Nephron progenitor cell (in vitro differentiated cells): ENCODE data around the gene POC1B.
A peak's percentile ranks its signal among the peaks of the same experiment; 100 is the strongest.

Experiments
- DNase-seq: peaks from one replicate; pipeline ENCODE4 v3.0.0; 2021
- H3K27ac Mint-ChIP-seq: 2 replicates; pipeline ENCODE4 v1.8.0; 2021; ENCODE audit warnings: mild to moderate bottlenecking, moderate library complexity, mixed read lengths
- H3K27me3 Mint-ChIP-seq: 2 replicates; pipeline ENCODE4 v1.8.0; 2021; ENCODE audit warnings: mild to moderate bottlenecking, low read depth, mixed read lengths; ENCODE audit not compliant: poor library complexity
- H3K36me3 Mint-ChIP-seq: 2 replicates; pipeline ENCODE4 v1.8.0; 2021; ENCODE audit warnings: low read depth, mixed read lengths
- H3K4me1 Mint-ChIP-seq: 2 replicates; pipeline ENCODE4 v1.8.0; 2021; ENCODE audit warnings: mixed read lengths
- H3K4me3 Mint-ChIP-seq: 2 replicates; pipeline ENCODE4 v1.8.0; 2021; ENCODE audit warnings: mild to moderate bottlenecking, moderate library complexity, mixed read lengths
- H3K9me3 Mint-ChIP-seq: 2 replicates; pipeline ENCODE4 v1.8.0; 2021; ENCODE audit warnings: mild to moderate bottlenecking, moderate library complexity, mixed read lengths
- TF ChIP-seq, protein P1 (sequence below): fragments of 200-600 bp; sonication (generic); IDR thresholded peaks from 2 replicates; pipeline ENCODE4 v1.5.0; 2021; ENCODE audit warnings: antibody characterized with exemption

POC1B gene

DNA sequence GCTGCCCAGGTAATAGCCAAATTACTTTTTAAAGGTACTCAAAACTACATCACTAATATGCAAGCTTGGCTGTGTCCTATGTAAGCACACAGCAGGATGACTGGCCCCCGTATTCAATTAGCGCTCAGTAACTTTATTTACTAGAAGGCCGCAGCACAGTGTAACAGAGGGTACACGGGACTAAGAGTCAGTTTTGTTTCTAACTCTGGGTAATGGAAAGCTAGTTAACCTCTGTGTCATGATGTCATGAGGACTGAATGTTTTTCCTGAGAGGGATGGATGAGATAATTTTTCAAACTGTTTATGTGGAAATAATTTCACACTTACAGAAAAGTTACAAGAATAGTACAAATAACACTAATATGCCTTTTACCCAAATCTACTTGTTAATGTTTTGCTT is 28.4 kb downstream of the POC1B start:
- H3K4me3 Mint-ChIP-seq: no peak overlapping the region
- H3K9me3 Mint-ChIP-seq: peaks cover 6% of the 10 kb centered on the region
- peaks cover 54% of the 10 kb centered on the region for H3K36me3 Mint-ChIP-seq
- H3K27ac Mint-ChIP-seq: no peak overlapping the region
- TF ChIP-seq, protein P1, sequence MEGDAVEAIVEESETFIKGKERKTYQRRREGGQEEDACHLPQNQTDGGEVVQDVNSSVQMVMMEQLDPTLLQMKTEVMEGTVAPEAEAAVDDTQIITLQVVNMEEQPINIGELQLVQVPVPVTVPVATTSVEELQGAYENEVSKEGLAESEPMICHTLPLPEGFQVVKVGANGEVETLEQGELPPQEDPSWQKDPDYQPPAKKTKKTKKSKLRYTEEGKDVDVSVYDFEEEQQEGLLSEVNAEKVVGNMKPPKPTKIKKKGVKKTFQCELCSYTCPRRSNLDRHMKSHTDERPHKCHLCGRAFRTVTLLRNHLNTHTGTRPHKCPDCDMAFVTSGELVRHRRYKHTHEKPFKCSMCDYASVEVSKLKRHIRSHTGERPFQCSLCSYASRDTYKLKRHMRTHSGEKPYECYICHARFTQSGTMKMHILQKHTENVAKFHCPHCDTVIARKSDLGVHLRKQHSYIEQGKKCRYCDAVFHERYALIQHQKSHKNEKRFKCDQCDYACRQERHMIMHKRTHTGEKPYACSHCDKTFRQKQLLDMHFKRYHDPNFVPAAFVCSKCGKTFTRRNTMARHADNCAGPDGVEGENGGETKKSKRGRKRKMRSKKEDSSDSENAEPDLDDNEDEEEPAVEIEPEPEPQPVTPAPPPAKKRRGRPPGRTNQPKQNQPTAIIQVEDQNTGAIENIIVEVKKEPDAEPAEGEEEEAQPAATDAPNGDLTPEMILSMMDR: no peak
- no peak for DNase-seq
- no peaks in the 10 kb centered on the region for H3K27me3 Mint-ChIP-seq
- no peaks in the 10 kb centered on the region for H3K4me1 Mint-ChIP-seq

DNA sequence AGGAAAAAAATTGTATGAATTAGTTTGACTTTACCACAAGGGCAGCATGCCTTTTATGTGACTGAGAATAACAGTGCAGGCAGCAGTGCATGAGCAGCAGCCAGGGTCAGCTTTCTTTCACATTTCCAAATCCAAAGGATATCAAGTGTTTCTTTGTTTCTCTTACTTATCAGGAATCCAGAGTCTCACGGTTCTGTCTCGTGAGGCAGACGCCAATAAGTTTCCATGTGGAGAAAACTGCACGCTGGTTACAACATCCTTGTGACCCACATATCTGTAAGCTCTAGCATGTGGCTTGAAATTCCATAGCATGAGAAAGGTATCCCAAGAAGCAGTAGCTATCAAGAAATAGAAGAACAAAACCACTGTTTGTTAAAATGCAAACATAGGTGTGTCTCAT is 28.8 kb downstream of the POC1B start:
- Mint-ChIP-seq H3K36me3 (peaks cover 50% of the 10 kb centered on the region), H3K4me1 (no peaks in the 10 kb centered on the region), H3K27ac (no peak overlapping the region), H3K4me3 (no peak overlapping the region), H3K27me3 (no peaks in the 10 kb centered on the region), H3K9me3 (peaks cover 1% of the 10 kb centered on the region)
- no peak for DNase-seq
- TF ChIP-seq, protein P1: no peak

DNA sequence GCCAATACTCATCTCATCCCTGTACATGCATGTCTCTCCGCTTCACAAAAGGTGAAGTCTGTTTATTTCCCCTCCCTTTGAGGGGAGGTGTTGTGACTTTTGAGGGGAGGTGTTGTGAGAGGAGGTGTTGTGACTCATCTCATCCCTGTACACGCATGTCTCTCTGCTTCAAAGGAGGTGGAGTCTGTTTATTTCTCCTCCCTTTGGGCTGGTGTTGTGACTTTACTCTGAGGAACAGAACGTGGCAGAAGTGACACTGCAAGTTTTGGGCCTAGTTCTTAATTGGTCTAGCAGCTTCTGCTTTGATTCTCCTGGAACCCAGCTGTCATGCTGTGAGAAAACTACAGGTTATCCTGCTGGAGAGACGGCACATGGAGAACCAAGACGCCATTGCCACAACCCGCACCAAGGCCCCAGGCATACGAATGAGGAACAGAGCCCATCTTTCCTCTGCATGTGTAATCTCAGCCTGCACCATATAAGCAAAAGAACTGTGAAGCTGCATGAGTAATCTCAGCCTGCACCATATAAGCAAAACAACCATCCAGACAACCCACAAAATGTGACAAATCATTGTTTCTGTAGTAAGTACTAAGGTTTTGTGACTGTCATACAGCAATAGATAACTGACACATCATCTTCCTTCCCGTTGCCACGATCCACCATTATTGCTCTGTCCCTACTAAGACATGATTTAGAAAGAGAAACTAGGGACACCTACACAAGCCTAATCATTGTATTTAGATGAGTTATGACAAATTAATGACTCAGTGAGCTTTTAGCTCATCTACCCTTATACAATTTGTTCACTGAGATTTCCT is 31.2 kb downstream of the POC1B start:
- TF ChIP-seq, protein P1: no peak
- no peaks in the 10 kb centered on the region for H3K4me1 Mint-ChIP-seq

DNA sequence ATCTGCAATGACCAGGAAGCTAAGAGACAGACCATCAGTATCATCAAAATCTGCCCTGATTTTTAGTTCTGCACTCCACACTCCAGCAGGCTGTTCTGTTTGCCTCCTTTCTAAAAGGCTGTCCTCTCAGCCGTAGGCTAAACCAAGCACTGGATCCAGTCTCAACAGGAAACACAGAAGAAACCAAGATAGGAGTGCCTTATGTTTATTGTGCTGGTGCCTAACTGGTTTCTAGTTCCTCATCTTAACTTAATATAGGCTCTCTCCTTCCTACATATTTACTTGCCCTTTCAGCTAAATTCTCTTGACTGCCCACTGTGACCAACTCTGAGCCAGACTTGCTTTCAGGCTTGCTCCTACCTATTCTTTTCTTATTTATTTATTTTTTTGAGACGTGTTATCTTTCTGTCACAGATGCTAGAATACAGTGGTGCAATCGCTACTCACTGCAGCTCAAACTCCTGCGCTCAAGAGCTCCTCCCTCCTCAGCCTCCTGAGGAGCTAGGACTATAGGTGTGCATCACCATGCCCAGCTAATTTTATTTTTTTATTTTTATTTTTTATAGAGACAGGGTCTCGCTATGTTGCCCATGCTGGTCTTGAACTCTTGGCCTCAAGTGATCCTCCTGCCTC is 32.1 kb downstream of the POC1B start:
- Mint-ChIP-seq H3K4me3 (no peak overlapping the region), H3K4me1 (no peaks in the 10 kb centered on the region), H3K27me3 (no peaks in the 10 kb centered on the region), H3K27ac (no peak overlapping the region), H3K36me3 (peaks cover 27% of the 10 kb centered on the region), H3K9me3 (no peaks in the 10 kb centered on the region)
- TF ChIP-seq, protein P1: no peak
- DNase-seq: no peak

More for the DNA sequence above, 31.2 kb downstream of the POC1B start:
- H3K4me3 Mint-ChIP-seq: no peak overlapping the region
- no peaks in the 10 kb centered on the region for H3K9me3 Mint-ChIP-seq
- DNase-seq: no peak
- no peaks in the 10 kb centered on the region for H3K27me3 Mint-ChIP-seq
- peak overlapping the region; percentile 47 for H3K27ac Mint-ChIP-seq
- H3K36me3 Mint-ChIP-seq: peaks cover 34% of the 10 kb centered on the region

DNA sequence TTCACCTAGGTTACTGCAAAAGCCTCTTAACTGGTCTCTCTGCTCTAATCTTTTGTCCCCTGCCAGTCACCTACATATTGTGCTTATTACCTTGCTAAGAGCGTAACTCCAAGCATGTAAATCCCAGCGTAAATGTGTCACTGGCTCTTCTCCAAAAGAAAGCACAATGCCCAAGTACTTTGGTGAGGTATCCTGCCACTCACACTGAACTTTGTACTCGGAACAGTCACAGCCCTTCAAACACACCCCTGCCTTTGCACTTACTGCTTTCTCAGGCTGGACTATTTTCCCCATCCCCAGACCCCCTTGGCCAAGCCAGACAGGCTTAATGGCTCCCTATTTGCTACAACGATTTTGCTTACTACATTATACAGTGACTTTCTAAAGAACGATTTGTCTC is 33.0 kb downstream of the POC1B start:
- Mint-ChIP-seq H3K27ac (no peak overlapping the region), H3K9me3 (no peaks in the 10 kb centered on the region), H3K36me3 (peaks cover 26% of the 10 kb centered on the region), H3K27me3 (no peaks in the 10 kb centered on the region), H3K4me1 (no peaks in the 10 kb centered on the region), H3K4me3 (no peak overlapping the region)
- TF ChIP-seq, protein P1: no peak
- DNase-seq: no peak
